SK-N-MC (cell line): ENCODE results near the gene SEMA4D.

Experiments used
- EZH2 ChIP-seq: fragments of 200-600 bp; sonication (generic); IDR thresholded peaks from one replicate; pipeline ENCODE4 v1.6.1; 2017; ENCODE audit warnings: antibody characterized with exemption
- FOXP2 ChIP-seq: optimal IDR thresholded peaks from 2 replicates; pipeline ENCODE3; 2011; ENCODE audit warnings: mild to moderate bottlenecking, moderate library complexity; ENCODE audit not compliant: insufficient read depth; ENCODE audit errors: extremely low read length, control extremely low read depth
- POLR2AphosphoS5 ChIP-seq: IDR thresholded peaks from 2 replicates; pipeline ENCODE4 v1.6.1; 2012; ENCODE audit warnings: mild to moderate bottlenecking, low read depth, low read length, borderline replicate concordance

- TF ChIP-seq POLR2AphosphoS5 (no peak), EZH2 (no peak), FOXP2 (no peak)
Observed at GRCh38 chr9:89494199-89494598, 3.7 kb downstream of the SEMA4D start.
